Caco-2 (cell line): ENCODE data around the gene UNC13C. TPM values are rescaled to one million over a fixed set of nuclear protein-coding genes. Genes with fewer than 3 reads are reported as not detected.
"Not testable (repeated sequence)": the region's sequence is repeated elsewhere in the genome, so short reads cannot be mapped to it uniquely, and the experiment has no call there.

Source experiments
- BruUV-seq: library from RNA; stranded (reverse); fragments of 400-500 nt; replicated peaks from 2 replicates; lab custom pipeline; 2021; lab: Mats Ljungman, UMichigan
- CTCF ChIA-PET: fragments of 300-600 bp; sonication (Branson Sonifier 250); formaldehyde crosslinking; loops from one replicate; lab custom pipeline; 2022; ENCODE audit warnings: antibody characterized with exemption; lab: Charles Lee
- POLR2A ChIA-PET: fragments of 300-600 bp; sonication (Branson Sonifier 250); formaldehyde crosslinking; loops from one replicate; lab custom pipeline; 2022; ENCODE audit warnings: antibody characterized with exemption; lab: Charles Lee
- DNase-seq, 2 experiments: peaks; one replicate each; pipeline versions ENCODE4 v3.0.0 to v3.0.0-alpha.2; 2020 to 2022
- H3K27me3 ChIP-seq: replicated peaks from 2 replicates; pipeline ENCODE4 v1.6.0; 2011; ENCODE audit warnings: low read length; ENCODE audit not compliant: control insufficient read depth, insufficient read depth
- H3K36me3 ChIP-seq: 2 replicates; pipeline ENCODE4 v1.5.1; 2011; ENCODE audit warnings: low read length; ENCODE audit not compliant: control insufficient read depth, insufficient read depth
- H3K4me1 ChIP-seq: fragments of 250-450 bp; sonication (Bioruptor Pico); 2 replicates; pipeline ENCODE4 v1.5.1; 2020; ENCODE audit warnings: mild to moderate bottlenecking
- H3K4me3 ChIP-seq: 2 replicates; pipeline ENCODE4 v1.5.1; 2011; ENCODE audit warnings: low read depth, mild to moderate bottlenecking, control low read depth, low read length
- H3K9me3 ChIP-seq: fragments of 250-450 bp; sonication (Bioruptor Pico); 2 replicates; pipeline ENCODE4 v1.5.1; 2020; ENCODE audit warnings: mild to moderate bottlenecking, moderate library complexity
- H3K27ac Mint-ChIP-seq: one replicate; pipeline ENCODE4 v1.8.0; 2022; ENCODE audit warnings: mixed read lengths; ENCODE audit not compliant: unreplicated experiment
- H3K27me3 Mint-ChIP-seq: one replicate; pipeline ENCODE4 v1.8.0; 2022; ENCODE audit warnings: mixed read lengths; ENCODE audit not compliant: insufficient read depth, unreplicated experiment
- H3K36me3 Mint-ChIP-seq: one replicate; pipeline ENCODE4 v1.8.0; 2022; ENCODE audit warnings: mild to moderate bottlenecking, mixed read lengths; ENCODE audit not compliant: insufficient read depth, unreplicated experiment
- H3K4me1 Mint-ChIP-seq: one replicate; pipeline ENCODE4 v1.8.0; 2022; ENCODE audit warnings: low read depth, mixed read lengths; ENCODE audit not compliant: unreplicated experiment
- H3K4me3 Mint-ChIP-seq: one replicate; pipeline ENCODE4 v1.8.0; 2022; ENCODE audit warnings: mild to moderate bottlenecking, moderate library complexity, mixed read lengths; ENCODE audit not compliant: unreplicated experiment
- H3K9me3 Mint-ChIP-seq: one replicate; pipeline ENCODE4 v1.8.0; 2022; ENCODE audit warnings: mixed read lengths; ENCODE audit not compliant: unreplicated experiment
- CTCF ChIP-seq, 2 experiments: fragments of 200-600 bp in 1 of 2; IDR thresholded peaks; 1 replicate in 1 of 2; 2 replicates in 1 of 2; pipeline versions ENCODE4 v1.5.1 to v1.8.0; 2011 to 2022; ENCODE audit warnings: antibody characterized with exemption in 1 of 2, control low read depth in 1 of 2, inconsistent platforms in 1 of 2, low read depth in 1 of 2, low read length in 1 of 2, mild to moderate bottlenecking in 1 of 2, moderate library complexity in 1 of 2; ENCODE audit not compliant: insufficient read depth in 1 of 2, severe bottlenecking in 1 of 2, unreplicated experiment in 1 of 2
- intact Hi-C: fragments of 100-400 bp; cut with micrococcal nuclease; formaldehyde crosslinking; loops from one replicate; pipeline ENCODE4 v1.10.0; 2022; ENCODE audit not compliant: unreplicated experiment
- total RNA-seq: library from RNA; stranded (reverse); gene quantifications from 2 replicates; pipeline ENCODE4 v1.2.3, GENCODE V29; 2022

Gene UNC13C
- total RNA-seq, 1 experiment from 2014 or later = 2.9 TPM

- Mint-ChIP-seq H3K4me1 (peaks cover 11% of the 10 kb centered on the region), H3K27me3 (no peaks in the 10 kb centered on the region), H3K27ac (no peak overlapping the region), H3K4me3 (no peak overlapping the region), H3K36me3 (no peaks in the 10 kb centered on the region), H3K9me3 (no peaks in the 10 kb centered on the region)
- 0 out of 2 replicates have a peak, but pooled peaks cover 3% of the 10 kb centered on the region for H3K4me1 ChIP-seq
- BruUV-seq = no TSS peak
- intact Hi-C loops = no loop called here
- TF ChIP-seq CTCF (IDR thresholded peaks at IDR 0.05; ENCODE audit: insufficient read depth in 1 of 2, low read depth in 1 of 2, low read length in 1 of 2, severe bottlenecking in 1 of 2, unreplicated experiment in 1 of 2) = no peak
- H3K4me3 ChIP-seq = no peak overlapping the region
- no peaks in the 10 kb centered on the region for H3K9me3 ChIP-seq
- CTCF ChIA-PET = no interaction called here
- no peak for DNase-seq
- POLR2A ChIA-PET = no interaction called here
- no peaks in the 10 kb centered on the region for H3K27me3 ChIP-seq
- no peaks in the 10 kb centered on the region for H3K36me3 ChIP-seq
Observed at GRCh38 chr15:54424171-54424570, 445.9 kb downstream of the UNC13C start.

GRCh38 chr15:54428596-54428995 lies 450.4 kb downstream of the UNC13C start:
- Mint-ChIP-seq H3K36me3 (no peaks in the 10 kb centered on the region), H3K4me3 (no peak overlapping the region), H3K27ac (no peak overlapping the region), H3K4me1 (peaks cover 11% of the 10 kb centered on the region), H3K27me3 (peaks cover 3% of the 10 kb centered on the region), H3K9me3 (no peaks in the 10 kb centered on the region)
- Histone ChIP-seq H3K9me3 (no peaks in the 10 kb centered on the region), H3K4me1 (0 out of 2 replicates have a peak, but pooled peaks cover 3% of the 10 kb centered on the region), H3K36me3 (no peaks in the 10 kb centered on the region), H3K27me3 (no peaks in the 10 kb centered on the region), H3K4me3 (no peak overlapping the region)
- BruUV-seq = no TSS peak
- no peak for TF ChIP-seq CTCF (IDR thresholded peaks at IDR 0.05; ENCODE audit: insufficient read depth in 1 of 2, low read depth in 1 of 2, low read length in 1 of 2, severe bottlenecking in 1 of 2, unreplicated experiment in 1 of 2)
- POLR2A ChIA-PET = no interaction called here
- CTCF ChIA-PET = no interaction called here
- DNase-seq = peak in 1 of 2 experiments; percentile 7
- intact Hi-C loops = no loop called here

- H3K4me1 ChIP-seq, H3K27ac Mint-ChIP-seq, H3K4me3 Mint-ChIP-seq, H3K36me3 ChIP-seq, H3K36me3 Mint-ChIP-seq, H3K27me3 Mint-ChIP-seq, H3K27me3 ChIP-seq, DNase-seq, BruUV-seq, CTCF ChIA-PET, H3K4me3 ChIP-seq, H3K4me1 Mint-ChIP-seq, intact Hi-C loops, POLR2A ChIA-PET, H3K9me3 ChIP-seq: not testable (repeated sequence)
- H3K9me3 Mint-ChIP-seq = peaks cover 19% of the 10 kb centered on the region
Observed at GRCh38 chr15:54450288-54450687, 472.0 kb downstream of the UNC13C start.

GRCh38 chr15:54456413-54456812 lies 478.2 kb downstream of the UNC13C start:
- no peak for TF ChIP-seq CTCF (IDR thresholded peaks at IDR 0.05; ENCODE audit: insufficient read depth in 1 of 2, low read depth in 1 of 2, low read length in 1 of 2, severe bottlenecking in 1 of 2, unreplicated experiment in 1 of 2)
- Mint-ChIP-seq H3K4me1 (no peaks in the 10 kb centered on the region), H3K4me3 (no peak overlapping the region), H3K27ac (no peak overlapping the region), H3K9me3 (peaks cover 38% of the 10 kb centered on the region), H3K36me3 (peaks cover 1% of the 10 kb centered on the region), H3K27me3 (no peaks in the 10 kb centered on the region)
- no peaks in the 10 kb centered on the region for H3K4me1 ChIP-seq
- H3K27me3 ChIP-seq = no peaks in the 10 kb centered on the region
- no peak overlapping the region for H3K4me3 ChIP-seq
- no TSS peak for BruUV-seq
- DNase-seq = no peak
- H3K9me3 ChIP-seq = peaks cover 6% of the 10 kb centered on the region; the same call in 1 of the 2 replicates
- POLR2A ChIA-PET = no interaction called here
- intact Hi-C loops = no loop called here
- H3K36me3 ChIP-seq = no peaks in the 10 kb centered on the region
- CTCF ChIA-PET = no interaction called here
